HepG2 (cell line): ENCODE data around the gene TMEM33. TPM values are rescaled to one million over a fixed set of nuclear protein-coding genes. Genes with fewer than 3 reads are reported as not detected.

Source experiments
- ARHGAP35 ChIP-seq: sonication (generic); formaldehyde crosslinking; IDR thresholded peaks from 2 replicates; pipeline ENCODE4 v1.9.0; 2022; ENCODE audit warnings: mild to moderate bottlenecking, inconsistent platforms, moderate library complexity, missing genetic modification reagents, borderline replicate concordance
- CEBPG ChIP-seq: IDR thresholded peaks from 2 replicates; pipeline ENCODE4 v1.6.1; 2016
- HNF4A ChIP-seq: sonication (generic); formaldehyde crosslinking; IDR thresholded peaks from 2 replicates; pipeline ENCODE4 v1.4.0; 2020; ENCODE audit warnings: missing genetic modification reagents
- IRF2 ChIP-seq: IDR thresholded peaks from 2 replicates; pipeline ENCODE4 v1.6.1; 2018; ENCODE audit warnings: missing genetic modification reagents, missing compliant biosample characterization
- NR3C1 ChIP-seq: sonication (generic); formaldehyde crosslinking; IDR thresholded peaks from 2 replicates; pipeline ENCODE4 v1.4.0; 2020; ENCODE audit warnings: missing genetic modification reagents
- PTBP1 ChIP-seq: fragments of 200-400 bp; formaldehyde crosslinking; IDR thresholded peaks from 2 replicates; pipeline ENCODE4 v1.6.1; 2018; ENCODE audit warnings: low read length, low read depth; ENCODE audit not compliant: poor library complexity, severe bottlenecking
- SMAD1 ChIP-seq: sonication (generic); formaldehyde crosslinking; IDR thresholded peaks from 2 replicates; pipeline ENCODE4 v1.4.0; 2020; ENCODE audit warnings: missing genetic modification reagents, low read depth, mild to moderate bottlenecking, borderline replicate concordance
- SRSF1 ChIP-seq: fragments of 200-400 bp; formaldehyde crosslinking; optimal IDR thresholded peaks from 2 replicates; pipeline ENCODE3; 2017; ENCODE audit warnings: mild to moderate bottlenecking, low read depth, low read length, moderate library complexity
- ZNF3 ChIP-seq: IDR thresholded peaks from 2 replicates; pipeline ENCODE4 v1.7.0; 2017; ENCODE audit warnings: inconsistent platforms
- polyA plus RNA-seq, 8 experiments: library from polyadenylated mRNA; depleted of rRNA in 3 of 8; stranded (reverse) in 7 of 8; unstranded in 1 of 8; fragments of >200 nt; fragmentation: Illumina TruSeq in 4 of 8; extraction: Trizol in 4 of 8; gene quantifications; 2 replicates each; pipeline versions ENCODE4 v1.2.1 to v1.2.3, GENCODE V29; 2011 to 2016; ENCODE audit warnings: low read depth in 4 of 8, missing spikeins in 1 of 8, mixed read lengths in 1 of 8; ENCODE audit not compliant: insufficient read depth in 1 of 8
- total RNA-seq, 5 experiments: library from RNA; depleted of rRNA; stranded (reverse); fragments of >200 nt; fragmentation: Illumina TruSeq; extraction: Trizol; gene quantifications; 2 replicates each; pipeline ENCODE4 v1.2.3, GENCODE V29; 2016; ENCODE audit warnings: low read depth in 1 of 5
- TF ChIP-seq, protein P1 (sequence below): sonication (generic); formaldehyde crosslinking; IDR thresholded peaks from 2 replicates; pipeline ENCODE4 v1.4.0; 2020; ENCODE audit warnings: missing genetic modification reagents, borderline replicate concordance
- TF ChIP-seq, protein P2 (sequence below): sonication (generic); formaldehyde crosslinking; IDR thresholded peaks from 2 replicates; pipeline ENCODE4 v1.5.0; 2020; ENCODE audit warnings: missing genetic modification reagents
- TF ChIP-seq, protein P3 (sequence below): sonication (generic); formaldehyde crosslinking; IDR thresholded peaks from 2 replicates; pipeline ENCODE4 v1.5.0; 2020; ENCODE audit warnings: mild to moderate bottlenecking, missing genetic modification reagents, borderline replicate concordance
- TF ChIP-seq, protein P4 (sequence below): sonication (generic); formaldehyde crosslinking; IDR thresholded peaks from 2 replicates; pipeline ENCODE4 v1.4.0; 2020; ENCODE audit warnings: mild to moderate bottlenecking, low read depth, missing genetic modification reagents
- TF ChIP-seq, protein P5 (sequence below): sonication (generic); formaldehyde crosslinking; IDR thresholded peaks from 2 replicates; pipeline ENCODE4 v1.4.0; 2020; ENCODE audit warnings: missing genetic modification reagents, mild to moderate bottlenecking, borderline replicate concordance

TMEM33 gene
- total and polyA plus RNA-seq, 2 of the 13 experiments (the other 11 are each of a cell fraction or from before 2014, with no cell fraction given): 36.1 to 66.6 TPM

DNA sequence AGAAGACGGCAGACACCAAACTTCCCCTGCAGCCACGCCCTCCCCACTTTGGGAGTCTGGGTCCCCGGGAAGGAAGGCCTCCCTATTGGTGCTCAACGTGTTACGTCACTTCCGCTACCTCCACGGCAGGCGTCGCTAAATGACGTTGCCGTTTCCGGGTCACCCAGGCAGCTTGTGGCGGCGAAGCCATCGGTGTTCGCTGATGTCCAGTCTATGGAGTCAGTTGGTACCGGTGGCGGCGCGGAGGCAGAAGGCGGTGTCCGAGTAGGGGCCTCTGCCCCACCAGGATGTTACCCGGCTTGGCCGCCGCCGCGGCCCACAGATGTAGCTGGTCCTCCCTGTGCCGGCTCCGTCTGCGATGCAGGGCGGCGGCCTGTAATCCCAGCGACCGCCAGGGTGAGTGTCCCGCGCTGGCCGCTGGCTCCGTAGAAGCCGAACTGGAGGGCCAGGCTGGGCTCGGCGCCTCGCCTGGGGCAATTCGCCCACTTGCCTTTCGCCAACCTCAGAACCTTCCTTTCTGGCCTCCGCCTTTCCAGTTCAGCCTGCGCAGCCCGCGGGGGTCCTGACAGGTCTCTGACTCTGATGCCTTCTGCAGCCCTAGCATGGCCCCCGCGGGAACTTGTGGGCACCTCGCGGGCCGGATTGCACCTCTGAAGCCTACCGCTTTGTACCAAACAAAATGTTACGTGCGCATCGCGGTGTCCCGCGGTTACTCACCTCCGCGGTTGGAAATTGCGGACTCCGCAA is 55.3 kb downstream of the TMEM33 start, which contains the start of gene SLC30A9 (continued):
- TF ChIP-seq, protein P1, sequence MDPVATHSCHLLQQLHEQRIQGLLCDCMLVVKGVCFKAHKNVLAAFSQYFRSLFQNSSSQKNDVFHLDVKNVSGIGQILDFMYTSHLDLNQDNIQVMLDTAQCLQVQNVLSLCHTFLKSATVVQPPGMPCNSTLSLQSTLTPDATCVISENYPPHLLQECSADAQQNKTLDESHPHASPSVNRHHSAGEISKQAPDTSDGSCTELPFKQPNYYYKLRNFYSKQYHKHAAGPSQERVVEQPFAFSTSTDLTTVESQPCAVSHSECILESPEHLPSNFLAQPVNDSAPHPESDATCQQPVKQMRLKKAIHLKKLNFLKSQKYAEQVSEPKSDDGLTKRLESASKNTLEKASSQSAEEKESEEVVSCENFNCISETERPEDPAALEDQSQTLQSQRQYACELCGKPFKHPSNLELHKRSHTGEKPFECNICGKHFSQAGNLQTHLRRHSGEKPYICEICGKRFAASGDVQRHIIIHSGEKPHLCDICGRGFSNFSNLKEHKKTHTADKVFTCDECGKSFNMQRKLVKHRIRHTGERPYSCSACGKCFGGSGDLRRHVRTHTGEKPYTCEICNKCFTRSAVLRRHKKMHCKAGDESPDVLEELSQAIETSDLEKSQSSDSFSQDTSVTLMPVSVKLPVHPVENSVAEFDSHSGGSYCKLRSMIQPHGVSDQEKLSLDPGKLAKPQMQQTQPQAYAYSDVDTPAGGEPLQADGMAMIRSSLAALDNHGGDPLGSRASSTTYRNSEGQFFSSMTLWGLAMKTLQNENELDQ (CRISPR knock-in tag): no peak
- TF ChIP-seq CEBPG (CRISPR knock-in tag) (peak; percentile 73), SRSF1 (no peak), IRF2 (CRISPR knock-in tag) (peak; percentile 72; the same call in 1 of the 2 replicates), PTBP1 (peak; percentile 54), NR3C1 (CRISPR knock-in tag) (no peak), ARHGAP35 (CRISPR knock-in tag) (0 out of 2 replicates have a peak, but pooled peaks have one; percentile 64), ZNF3 (CRISPR knock-in tag) (no peak), SMAD1 (CRISPR knock-in tag) (no peak), HNF4A (CRISPR knock-in tag) (no peak)
- TF ChIP-seq, protein P2, sequence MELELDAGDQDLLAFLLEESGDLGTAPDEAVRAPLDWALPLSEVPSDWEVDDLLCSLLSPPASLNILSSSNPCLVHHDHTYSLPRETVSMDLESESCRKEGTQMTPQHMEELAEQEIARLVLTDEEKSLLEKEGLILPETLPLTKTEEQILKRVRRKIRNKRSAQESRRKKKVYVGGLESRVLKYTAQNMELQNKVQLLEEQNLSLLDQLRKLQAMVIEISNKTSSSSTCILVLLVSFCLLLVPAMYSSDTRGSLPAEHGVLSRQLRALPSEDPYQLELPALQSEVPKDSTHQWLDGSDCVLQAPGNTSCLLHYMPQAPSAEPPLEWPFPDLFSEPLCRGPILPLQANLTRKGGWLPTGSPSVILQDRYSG: no peak; the same call in 1 of the 2 replicates
- TF ChIP-seq, protein P3, sequence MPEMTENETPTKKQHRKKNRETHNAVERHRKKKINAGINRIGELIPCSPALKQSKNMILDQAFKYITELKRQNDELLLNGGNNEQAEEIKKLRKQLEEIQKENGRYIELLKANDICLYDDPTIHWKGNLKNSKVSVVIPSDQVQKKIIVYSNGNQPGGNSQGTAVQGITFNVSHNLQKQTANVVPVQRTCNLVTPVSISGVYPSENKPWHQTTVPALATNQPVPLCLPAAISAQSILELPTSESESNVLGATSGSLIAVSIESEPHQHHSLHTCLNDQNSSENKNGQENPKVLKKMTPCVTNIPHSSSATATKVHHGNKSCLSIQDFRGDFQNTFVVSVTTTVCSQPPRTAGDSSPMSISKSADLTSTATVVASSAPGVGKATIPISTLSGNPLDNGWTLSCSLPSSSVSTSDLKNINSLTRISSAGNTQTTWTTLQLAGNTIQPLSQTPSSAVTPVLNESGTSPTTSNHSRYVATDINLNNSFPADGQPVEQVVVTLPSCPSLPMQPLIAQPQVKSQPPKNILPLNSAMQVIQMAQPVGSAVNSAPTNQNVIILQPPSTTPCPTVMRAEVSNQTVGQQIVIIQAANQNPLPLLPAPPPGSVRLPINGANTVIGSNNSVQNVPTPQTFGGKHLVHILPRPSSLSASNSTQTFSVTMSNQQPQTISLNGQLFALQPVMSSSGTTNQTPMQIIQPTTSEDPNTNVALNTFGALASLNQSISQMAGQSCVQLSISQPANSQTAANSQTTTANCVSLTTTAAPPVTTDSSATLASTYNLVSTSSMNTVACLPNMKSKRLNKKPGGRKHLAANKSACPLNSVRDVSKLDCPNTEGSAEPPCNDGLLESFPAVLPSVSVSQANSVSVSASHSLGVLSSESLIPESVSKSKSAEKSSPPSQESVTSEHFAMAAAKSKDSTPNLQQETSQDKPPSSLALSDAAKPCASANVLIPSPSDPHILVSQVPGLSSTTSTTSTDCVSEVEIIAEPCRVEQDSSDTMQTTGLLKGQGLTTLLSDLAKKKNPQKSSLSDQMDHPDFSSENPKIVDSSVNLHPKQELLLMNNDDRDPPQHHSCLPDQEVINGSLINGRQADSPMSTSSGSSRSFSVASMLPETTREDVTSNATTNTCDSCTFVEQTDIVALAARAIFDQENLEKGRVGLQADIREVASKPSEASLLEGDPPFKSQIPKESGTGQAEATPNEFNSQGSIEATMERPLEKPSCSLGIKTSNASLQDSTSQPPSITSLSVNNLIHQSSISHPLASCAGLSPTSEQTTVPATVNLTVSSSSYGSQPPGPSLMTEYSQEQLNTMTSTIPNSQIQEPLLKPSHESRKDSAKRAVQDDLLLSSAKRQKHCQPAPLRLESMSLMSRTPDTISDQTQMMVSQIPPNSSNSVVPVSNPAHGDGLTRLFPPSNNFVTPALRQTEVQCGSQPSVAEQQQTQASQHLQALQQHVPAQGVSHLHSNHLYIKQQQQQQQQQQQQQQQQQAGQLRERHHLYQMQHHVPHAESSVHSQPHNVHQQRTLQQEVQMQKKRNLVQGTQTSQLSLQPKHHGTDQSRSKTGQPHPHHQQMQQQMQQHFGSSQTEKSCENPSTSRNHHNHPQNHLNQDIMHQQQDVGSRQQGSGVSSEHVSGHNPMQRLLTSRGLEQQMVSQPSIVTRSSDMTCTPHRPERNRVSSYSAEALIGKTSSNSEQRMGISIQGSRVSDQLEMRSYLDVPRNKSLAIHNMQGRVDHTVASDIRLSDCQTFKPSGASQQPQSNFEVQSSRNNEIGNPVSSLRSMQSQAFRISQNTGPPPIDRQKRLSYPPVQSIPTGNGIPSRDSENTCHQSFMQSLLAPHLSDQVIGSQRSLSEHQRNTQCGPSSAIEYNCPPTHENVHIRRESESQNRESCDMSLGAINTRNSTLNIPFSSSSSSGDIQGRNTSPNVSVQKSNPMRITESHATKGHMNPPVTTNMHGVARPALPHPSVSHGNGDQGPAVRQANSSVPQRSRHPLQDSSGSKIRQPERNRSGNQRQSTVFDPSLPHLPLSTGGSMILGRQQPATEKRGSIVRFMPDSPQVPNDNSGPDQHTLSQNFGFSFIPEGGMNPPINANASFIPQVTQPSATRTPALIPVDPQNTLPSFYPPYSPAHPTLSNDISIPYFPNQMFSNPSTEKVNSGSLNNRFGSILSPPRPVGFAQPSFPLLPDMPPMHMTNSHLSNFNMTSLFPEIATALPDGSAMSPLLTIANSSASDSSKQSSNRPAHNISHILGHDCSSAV (CRISPR knock-in tag): no peak
- TF ChIP-seq, protein P4, sequence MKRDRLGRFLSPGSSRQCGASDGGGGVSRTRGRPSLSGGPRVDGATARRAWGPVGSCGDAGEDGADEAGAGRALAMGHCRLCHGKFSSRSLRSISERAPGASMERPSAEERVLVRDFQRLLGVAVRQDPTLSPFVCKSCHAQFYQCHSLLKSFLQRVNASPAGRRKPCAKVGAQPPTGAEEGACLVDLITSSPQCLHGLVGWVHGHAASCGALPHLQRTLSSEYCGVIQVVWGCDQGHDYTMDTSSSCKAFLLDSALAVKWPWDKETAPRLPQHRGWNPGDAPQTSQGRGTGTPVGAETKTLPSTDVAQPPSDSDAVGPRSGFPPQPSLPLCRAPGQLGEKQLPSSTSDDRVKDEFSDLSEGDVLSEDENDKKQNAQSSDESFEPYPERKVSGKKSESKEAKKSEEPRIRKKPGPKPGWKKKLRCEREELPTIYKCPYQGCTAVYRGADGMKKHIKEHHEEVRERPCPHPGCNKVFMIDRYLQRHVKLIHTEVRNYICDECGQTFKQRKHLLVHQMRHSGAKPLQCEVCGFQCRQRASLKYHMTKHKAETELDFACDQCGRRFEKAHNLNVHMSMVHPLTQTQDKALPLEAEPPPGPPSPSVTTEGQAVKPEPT (CRISPR knock-in tag): no peak
- TF ChIP-seq, protein P5, sequence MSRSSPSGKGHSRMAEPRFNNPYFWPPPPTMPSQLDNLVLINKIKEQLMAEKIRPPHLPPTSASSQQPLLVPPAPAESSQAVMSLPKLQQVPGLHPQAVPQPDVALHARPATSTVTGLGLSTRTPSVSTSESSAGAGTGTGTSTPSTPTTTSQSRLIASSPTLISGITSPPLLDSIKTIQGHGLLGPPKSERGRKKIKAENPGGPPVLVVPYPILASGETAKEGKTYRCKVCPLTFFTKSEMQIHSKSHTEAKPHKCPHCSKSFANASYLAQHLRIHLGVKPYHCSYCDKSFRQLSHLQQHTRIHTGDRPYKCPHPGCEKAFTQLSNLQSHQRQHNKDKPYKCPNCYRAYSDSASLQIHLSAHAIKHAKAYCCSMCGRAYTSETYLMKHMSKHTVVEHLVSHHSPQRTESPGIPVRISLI (CRISPR knock-in tag): no peak
